ENCODE measurements around the gene LRP1.

Gene LRP1

GRCh38 chr12:57087010-57087690 is 41.1 kb upstream of the LRP1 start:
- H3K4me3 ChIP-seq (ENCODE audit: low read length, poor library complexity, severe bottlenecking), result peak overlapping the region; percentile 78
- peaks cover 20% of the 10 kb centered on the region for H3K4me1 ChIP-seq (ENCODE audit: insufficient read depth, low read length, poor library complexity, severe bottlenecking)
- no peaks in the 10 kb centered on the region for H3K36me3 ChIP-seq (ENCODE audit: insufficient read depth, low read length)
- peak overlapping the region; percentile 92 for H3K4me2 ChIP-seq (ENCODE audit: low read depth, low read length, poor library complexity, severe bottlenecking)
- H2AFZ ChIP-seq (ENCODE audit: low read length), result peak overlapping the region; percentile 73
- H3K9me3 ChIP-seq (ENCODE audit: insufficient read depth, low read depth, low read length), result no peaks in the 10 kb centered on the region
- no peaks in the 10 kb centered on the region for H3K27me3 ChIP-seq (ENCODE audit: insufficient read depth, low read length, poor library complexity, severe bottlenecking)
- H4K20me1 ChIP-seq (ENCODE audit: insufficient read depth, low read length, poor library complexity, severe bottlenecking), result peaks cover 5% of the 10 kb centered on the region
- peak overlapping the region; percentile 91 for H3K9ac ChIP-seq (ENCODE audit: low read depth, low read length, poor library complexity, severe bottlenecking)
- TF ChIP-seq EZH2phosphoT487 (IDR thresholded peaks at IDR 0.05; ENCODE audit: borderline replicate concordance), result no peak
- TF ChIP-seq, protein P1, sequence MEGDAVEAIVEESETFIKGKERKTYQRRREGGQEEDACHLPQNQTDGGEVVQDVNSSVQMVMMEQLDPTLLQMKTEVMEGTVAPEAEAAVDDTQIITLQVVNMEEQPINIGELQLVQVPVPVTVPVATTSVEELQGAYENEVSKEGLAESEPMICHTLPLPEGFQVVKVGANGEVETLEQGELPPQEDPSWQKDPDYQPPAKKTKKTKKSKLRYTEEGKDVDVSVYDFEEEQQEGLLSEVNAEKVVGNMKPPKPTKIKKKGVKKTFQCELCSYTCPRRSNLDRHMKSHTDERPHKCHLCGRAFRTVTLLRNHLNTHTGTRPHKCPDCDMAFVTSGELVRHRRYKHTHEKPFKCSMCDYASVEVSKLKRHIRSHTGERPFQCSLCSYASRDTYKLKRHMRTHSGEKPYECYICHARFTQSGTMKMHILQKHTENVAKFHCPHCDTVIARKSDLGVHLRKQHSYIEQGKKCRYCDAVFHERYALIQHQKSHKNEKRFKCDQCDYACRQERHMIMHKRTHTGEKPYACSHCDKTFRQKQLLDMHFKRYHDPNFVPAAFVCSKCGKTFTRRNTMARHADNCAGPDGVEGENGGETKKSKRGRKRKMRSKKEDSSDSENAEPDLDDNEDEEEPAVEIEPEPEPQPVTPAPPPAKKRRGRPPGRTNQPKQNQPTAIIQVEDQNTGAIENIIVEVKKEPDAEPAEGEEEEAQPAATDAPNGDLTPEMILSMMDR (conservative IDR thresholded peaks at IDR 0.05; ENCODE audit: low read length), result no peak
- no peaks in the 10 kb centered on the region for H3K9me2 ChIP-seq (replicated peaks; ENCODE audit: low read depth, low read length)
- peaks cover 21% of the 10 kb centered on the region for H3K79me2 ChIP-seq (ENCODE audit: insufficient read depth, low read length)
- H3F3A ChIP-seq (ENCODE audit: low read depth), result peaks cover 3% of the 10 kb centered on the region; the same call in 1 of the 2 replicates

DNA sequence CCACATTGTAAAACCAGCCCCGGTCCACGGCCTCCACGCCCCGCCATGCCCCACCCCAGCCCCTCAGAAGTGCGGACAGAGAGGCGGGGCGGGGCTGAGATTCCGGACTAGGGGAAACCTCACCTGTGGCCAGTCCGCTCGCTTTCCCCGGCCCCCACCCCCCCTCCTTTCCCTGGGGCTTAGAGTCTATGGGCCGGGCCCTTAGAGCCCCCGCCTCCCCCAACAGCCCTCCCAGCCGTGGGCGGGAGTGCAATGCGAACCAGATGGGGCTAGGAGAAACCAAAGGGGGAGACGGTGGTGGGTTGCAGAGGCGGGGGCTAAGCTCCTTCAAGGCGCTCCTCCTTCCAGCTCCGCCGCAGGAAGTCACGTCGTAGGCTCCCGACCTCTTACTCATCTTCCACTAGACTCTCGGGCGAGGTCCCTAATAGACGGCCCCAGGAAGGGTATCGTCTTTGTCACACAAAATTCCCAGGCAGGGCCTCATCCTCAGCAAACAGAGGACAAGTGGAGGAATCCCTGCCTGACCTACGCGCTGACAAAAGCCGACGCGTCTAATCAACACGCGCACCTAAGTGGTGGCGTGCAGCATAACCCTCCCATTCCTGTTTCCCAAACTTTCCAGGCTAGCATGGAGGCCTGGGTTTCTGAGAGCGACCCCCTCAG is 40.5 kb upstream of the LRP1 start:
- no peak for TF ChIP-seq EZH2phosphoT487 (IDR thresholded peaks at IDR 0.05; ENCODE audit: borderline replicate concordance)
- TF ChIP-seq, protein P1 (conservative IDR thresholded peaks at IDR 0.05; ENCODE audit: low read length), result no peak

DNA sequence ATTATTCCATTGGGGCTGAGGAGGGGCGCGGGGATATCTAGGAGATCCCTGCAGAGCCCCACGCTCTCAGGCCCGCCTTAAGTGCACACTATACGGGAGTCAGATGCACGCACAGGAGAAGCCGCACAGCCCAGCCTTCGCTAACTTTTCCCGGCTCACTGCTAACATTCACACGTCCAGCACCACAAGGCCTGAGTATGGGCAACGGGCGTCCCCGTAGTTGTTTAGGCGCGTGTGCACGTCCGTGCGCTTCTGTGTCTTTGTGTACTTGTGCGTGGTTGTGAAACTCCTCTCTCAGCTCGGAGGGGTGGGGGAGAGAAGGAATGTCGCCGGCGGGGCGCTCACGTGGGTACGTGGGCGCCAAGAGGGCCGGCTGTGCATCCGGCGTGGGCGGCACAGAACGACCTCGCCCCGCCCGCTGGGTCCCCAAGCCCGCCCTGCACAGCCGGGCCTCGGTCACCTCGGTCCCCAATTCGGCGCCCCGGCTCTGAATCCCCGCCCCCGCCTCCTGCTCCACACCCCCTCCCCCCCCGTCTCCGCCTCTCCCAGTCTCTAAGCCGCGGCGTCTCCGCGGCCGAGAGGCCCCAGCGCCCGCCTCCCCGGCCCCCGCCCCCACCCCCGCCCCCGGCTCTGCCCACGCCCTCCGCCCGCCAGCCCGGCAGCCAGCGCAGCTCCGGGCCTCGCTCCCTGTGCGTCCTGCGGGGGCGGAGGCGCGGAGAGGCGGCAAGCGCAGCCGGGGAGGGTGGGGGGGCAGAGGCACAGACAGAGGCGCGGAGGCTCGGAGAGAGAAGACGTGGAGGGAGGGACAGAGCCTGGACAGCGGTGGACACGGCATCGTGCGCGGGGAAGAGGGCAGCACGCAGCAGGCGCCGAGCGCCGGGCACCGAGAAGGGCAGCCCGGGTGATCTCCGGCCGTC is 39.7 kb upstream of the LRP1 start, which contains the start of gene NAB2:
Gene NAB2 (plus strand): TSS at position 761 of the 917 bp plus-strand sequence. CDS start 158 bp downstream, outside the sequence.
- Histone ChIP-seq H3K27me3 (ENCODE audit: insufficient read depth, low read length, poor library complexity, severe bottlenecking) (no peaks in the 10 kb centered on the region), H3F3A (ENCODE audit: low read depth) (peaks cover 3% of the 10 kb centered on the region; the same call in 1 of the 2 replicates), H2AFZ (ENCODE audit: low read length) (peak within 1 kb of the TSS; percentile 81), H3K9me3 (ENCODE audit: insufficient read depth, low read depth, low read length) (no peaks in the 10 kb centered on the region), H3K4me1 (ENCODE audit: insufficient read depth, low read length, poor library complexity, severe bottlenecking) (peaks cover 20% of the 10 kb centered on the region), H3K36me3 (ENCODE audit: insufficient read depth, low read length) (no peaks in the 10 kb centered on the region; the same call in 1 of the 2 replicates), H3K4me2 (ENCODE audit: low read depth, low read length, poor library complexity, severe bottlenecking) (peak within 1 kb of the TSS; percentile 92), H3K79me2 (ENCODE audit: insufficient read depth, low read length) (peaks cover 24% of the 10 kb centered on the region), H3K4me3 (ENCODE audit: low read length, poor library complexity, severe bottlenecking) (peak within 1 kb of the TSS; percentile 88), H4K20me1 (ENCODE audit: insufficient read depth, low read length, poor library complexity, severe bottlenecking) (peaks cover 8% of the 10 kb centered on the region), H3K9ac (ENCODE audit: low read depth, low read length, poor library complexity, severe bottlenecking) (peak within 1 kb of the TSS; percentile 91), H3K9me2 (replicated peaks; ENCODE audit: low read depth, low read length) (no peaks in the 10 kb centered on the region)
- TF ChIP-seq EZH2phosphoT487 (IDR thresholded peaks at IDR 0.05; ENCODE audit: borderline replicate concordance), result no peak
- TF ChIP-seq, protein P1 (conservative IDR thresholded peaks at IDR 0.05; ENCODE audit: low read length), result no peak

More for the DNA sequence above, 40.5 kb upstream of the LRP1 start:
- Histone ChIP-seq H4K20me1 (ENCODE audit: insufficient read depth, low read length, poor library complexity, severe bottlenecking) (peaks cover 5% of the 10 kb centered on the region), H2AFZ (ENCODE audit: low read length) (peak overlapping the region; percentile 64), H3F3A (ENCODE audit: low read depth) (peaks cover 3% of the 10 kb centered on the region; the same call in 1 of the 2 replicates), H3K4me1 (ENCODE audit: insufficient read depth, low read length, poor library complexity, severe bottlenecking) (peaks cover 20% of the 10 kb centered on the region), H3K79me2 (ENCODE audit: insufficient read depth, low read length) (peaks cover 24% of the 10 kb centered on the region), H3K4me3 (ENCODE audit: low read length, poor library complexity, severe bottlenecking) (peak overlapping the region; percentile 78), H3K27me3 (ENCODE audit: insufficient read depth, low read length, poor library complexity, severe bottlenecking) (no peaks in the 10 kb centered on the region), H3K4me2 (ENCODE audit: low read depth, low read length, poor library complexity, severe bottlenecking) (peak overlapping the region; percentile 92), H3K36me3 (ENCODE audit: insufficient read depth, low read length) (no peaks in the 10 kb centered on the region; the same call in 1 of the 2 replicates), H3K9me2 (replicated peaks; ENCODE audit: low read depth, low read length) (no peaks in the 10 kb centered on the region), H3K9ac (ENCODE audit: low read depth, low read length, poor library complexity, severe bottlenecking) (peak overlapping the region; percentile 91), H3K9me3 (ENCODE audit: insufficient read depth, low read depth, low read length) (no peaks in the 10 kb centered on the region)

Measured in Loucy (cell line).